Keratinocyte (primary cell): ENCODE data around the gene PPP1R12A. TPM values are rescaled to one million over a fixed set of nuclear protein-coding genes. Genes with fewer than 3 reads are reported as not detected.
"Not testable (repeated sequence)": the region's sequence is repeated elsewhere in the genome, so short reads cannot be mapped to it uniquely, and the experiment has no call there.

ENCODE experiments used
- DNase-seq: peaks from one replicate; pipeline ENCODE4 v3.0.0-alpha.2; 2011; ENCODE audit warnings: low read depth, missing footprints, low spot score
- FAIRE-seq: peaks from 2 replicates; lab custom pipeline; 2011; peaks lifted over from hg19 to GRCh38; lab: Jason Lieb, UNC
- H2AFZ ChIP-seq: 2 replicates; pipeline ENCODE4 v1.6.0; 2012; ENCODE audit warnings: low read length, control low read depth, inconsistent platforms; ENCODE audit not compliant: control insufficient read depth
- H3K27ac ChIP-seq: 2 replicates; pipeline ENCODE4 v1.5.1; 2011; ENCODE audit warnings: low read length; ENCODE audit not compliant: control insufficient read depth, insufficient read depth
- H3K27me3 ChIP-seq: 3 replicates; pipeline ENCODE4 v1.6.0; 2011; ENCODE audit warnings: low read length; ENCODE audit not compliant: control insufficient read depth, insufficient read depth; ENCODE audit errors: extremely low read depth
- H3K36me3 ChIP-seq, 2 experiments: 2 replicates in 1 of 2; 3 replicates in 1 of 2; pipeline ENCODE4 v1.5.1; 2011; ENCODE audit warnings: low read length in 2 of 2, mild to moderate bottlenecking in 1 of 2; ENCODE audit not compliant: control insufficient read depth in 2 of 2, insufficient read depth in 2 of 2; ENCODE audit errors: extremely low read depth in 1 of 2
- H3K4me1 ChIP-seq: 3 replicates; pipeline ENCODE4 v1.5.1; 2011; ENCODE audit warnings: low read length; ENCODE audit not compliant: control insufficient read depth, insufficient read depth; ENCODE audit errors: extremely low read depth
- H3K4me2 ChIP-seq: 3 replicates; pipeline ENCODE4 v1.6.0; 2011; ENCODE audit warnings: low read depth, low read length; ENCODE audit not compliant: control insufficient read depth, insufficient read depth; ENCODE audit errors: extremely low read depth
- H3K4me3 ChIP-seq, 3 experiments: fragments of 200-600 bp in 1 of 3; sonication (generic) in 1 of 3; 2 replicates in 2 of 3; 3 replicates in 1 of 3; pipeline ENCODE4 v1.5.1; 2011 to 2016; ENCODE audit warnings: low read length in 3 of 3, mild to moderate bottlenecking in 3 of 3, control low read depth in 2 of 3, inconsistent platforms in 1 of 3, low read depth in 1 of 3, mixed read lengths in 1 of 3, mixed run types in 1 of 3, moderate library complexity in 1 of 3; ENCODE audit not compliant: control insufficient read depth in 2 of 3, insufficient read depth in 2 of 3; ENCODE audit errors: extremely low read depth in 1 of 3
- H3K79me2 ChIP-seq: 2 replicates; pipeline ENCODE4 v1.6.0; 2012; ENCODE audit warnings: low read length; ENCODE audit not compliant: control insufficient read depth, insufficient read depth
- H3K9ac ChIP-seq: 3 replicates; pipeline ENCODE4 v1.6.0; 2011; ENCODE audit warnings: low read length; ENCODE audit not compliant: control insufficient read depth, insufficient read depth; ENCODE audit errors: extremely low read depth
- H3K9me1 ChIP-seq: 3 replicates; pipeline ENCODE4 v1.6.0; 2011; ENCODE audit warnings: low read length; ENCODE audit not compliant: control insufficient read depth, insufficient read depth; ENCODE audit errors: extremely low read depth
- H3K9me3 ChIP-seq: 2 replicates; pipeline ENCODE4 v1.5.1; 2012; ENCODE audit warnings: low read depth, low read length; ENCODE audit not compliant: control insufficient read depth
- H4K20me1 ChIP-seq: 3 replicates; pipeline ENCODE4 v1.6.0; 2011; ENCODE audit warnings: low read length; ENCODE audit not compliant: control insufficient read depth, insufficient read depth; ENCODE audit errors: extremely low read depth
- EZH2 ChIP-seq: IDR thresholded peaks from one replicate; pipeline ENCODE4 v1.6.1; 2012; ENCODE audit warnings: inconsistent platforms, mild to moderate bottlenecking, low read length, moderate library complexity
- dilution Hi-C: fragments of 300-500 bp; cut with MboI; formaldehyde crosslinking; loops from one replicate; pipeline ENCODE4 v1.7.0; 2020; ENCODE audit warnings: low sequenced_read_pairs; ENCODE audit not compliant: extremely low pct_ligation_motif_present
- polyA plus RNA-seq, 5 experiments: library from polyadenylated mRNA; depleted of rRNA in 3 of 5; stranded (reverse) in 3 of 5; stranded (forward) in 1 of 5; unstranded in 1 of 5; fragments of >200 nt; gene quantifications; 1 replicate in 1 of 5; 2 replicates in 3 of 5; 3 replicates in 1 of 5; pipeline versions ENCODE4 v1.2.1 to v1.2.3, GENCODE V29; 2011 to 2012; ENCODE audit warnings: missing spikeins in 2 of 5, low read depth in 1 of 5, low replicate concordance in 1 of 5
- TF ChIP-seq, protein P1 (sequence below), 3 experiments: IDR thresholded peaks in 1 of 3; conservative IDR thresholded peaks in 1 of 3; optimal IDR thresholded peaks in 1 of 3; 2 replicates in 2 of 3; 3 replicates in 1 of 3; pipeline versions ENCODE3 to v1.5.1; 2011; ENCODE audit warnings: low read length in 3 of 3, mild to moderate bottlenecking in 3 of 3, moderate library complexity in 2 of 3, control low read depth in 1 of 3, inconsistent platforms in 1 of 3; ENCODE audit not compliant: insufficient read depth in 2 of 3; ENCODE audit errors: extremely low read depth in 1 of 3

Gene PPP1R12A
- polyA plus RNA-seq, 1 donor (not counting 4 experiments of a cell fraction or from before 2014, with no cell fraction given) = 45.2 TPM

DNA sequence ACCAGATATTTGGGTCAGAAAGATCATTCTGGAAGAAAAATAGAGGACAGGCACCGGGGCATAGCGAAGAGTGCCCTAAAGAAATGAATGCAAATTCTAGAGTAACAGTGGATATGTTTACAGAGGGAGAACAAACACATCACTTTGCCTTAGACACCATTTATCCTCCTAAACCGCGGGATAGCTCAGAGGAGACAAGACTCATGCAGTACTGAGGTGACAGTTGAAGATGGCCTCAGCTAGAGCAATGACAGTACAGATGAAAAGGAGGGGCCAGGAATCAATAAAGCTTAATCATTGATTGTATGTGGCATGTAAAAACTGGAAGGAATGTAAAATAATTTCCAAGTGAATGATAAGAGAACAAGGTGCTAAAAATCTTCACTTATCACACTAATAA lies 10.5 kb upstream of the PPP1R12A start:
- FAIRE-seq (no peak), DNase-seq (no peak)
- no peaks in the 10 kb centered on the region for H3K9me3 ChIP-seq
- H3K9me1 ChIP-seq = no peaks in the 10 kb centered on the region
- H4K20me1 ChIP-seq = no peaks in the 10 kb centered on the region
- H3K79me2 ChIP-seq = no peaks in the 10 kb centered on the region
- H3K4me3 ChIP-seq = no peak overlapping the region
- H3K4me1 ChIP-seq = no peaks in the 10 kb centered on the region
- H3K27me3 ChIP-seq = no peaks in the 10 kb centered on the region
- TF ChIP-seq EZH2 = no peak
- TF ChIP-seq, protein P1, sequence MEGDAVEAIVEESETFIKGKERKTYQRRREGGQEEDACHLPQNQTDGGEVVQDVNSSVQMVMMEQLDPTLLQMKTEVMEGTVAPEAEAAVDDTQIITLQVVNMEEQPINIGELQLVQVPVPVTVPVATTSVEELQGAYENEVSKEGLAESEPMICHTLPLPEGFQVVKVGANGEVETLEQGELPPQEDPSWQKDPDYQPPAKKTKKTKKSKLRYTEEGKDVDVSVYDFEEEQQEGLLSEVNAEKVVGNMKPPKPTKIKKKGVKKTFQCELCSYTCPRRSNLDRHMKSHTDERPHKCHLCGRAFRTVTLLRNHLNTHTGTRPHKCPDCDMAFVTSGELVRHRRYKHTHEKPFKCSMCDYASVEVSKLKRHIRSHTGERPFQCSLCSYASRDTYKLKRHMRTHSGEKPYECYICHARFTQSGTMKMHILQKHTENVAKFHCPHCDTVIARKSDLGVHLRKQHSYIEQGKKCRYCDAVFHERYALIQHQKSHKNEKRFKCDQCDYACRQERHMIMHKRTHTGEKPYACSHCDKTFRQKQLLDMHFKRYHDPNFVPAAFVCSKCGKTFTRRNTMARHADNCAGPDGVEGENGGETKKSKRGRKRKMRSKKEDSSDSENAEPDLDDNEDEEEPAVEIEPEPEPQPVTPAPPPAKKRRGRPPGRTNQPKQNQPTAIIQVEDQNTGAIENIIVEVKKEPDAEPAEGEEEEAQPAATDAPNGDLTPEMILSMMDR (optimal IDR thresholded peaks at IDR 0.05 in 1 of 3, IDR thresholded peaks at IDR 0.05 in 1 of 3, conservative IDR thresholded peaks at IDR 0.05 in 1 of 3; ENCODE audit: extremely low read depth in 1 of 3, insufficient read depth in 2 of 3, low read length in 3 of 3) = no peak
- dilution Hi-C loops = no loop called here
- no peak overlapping the region for H3K4me2 ChIP-seq
- H3K9ac ChIP-seq = no peak overlapping the region
- H2AFZ ChIP-seq = no peak overlapping the region
- H3K36me3 ChIP-seq = no peaks in the 10 kb centered on the region
- no peak overlapping the region for H3K27ac ChIP-seq

DNA sequence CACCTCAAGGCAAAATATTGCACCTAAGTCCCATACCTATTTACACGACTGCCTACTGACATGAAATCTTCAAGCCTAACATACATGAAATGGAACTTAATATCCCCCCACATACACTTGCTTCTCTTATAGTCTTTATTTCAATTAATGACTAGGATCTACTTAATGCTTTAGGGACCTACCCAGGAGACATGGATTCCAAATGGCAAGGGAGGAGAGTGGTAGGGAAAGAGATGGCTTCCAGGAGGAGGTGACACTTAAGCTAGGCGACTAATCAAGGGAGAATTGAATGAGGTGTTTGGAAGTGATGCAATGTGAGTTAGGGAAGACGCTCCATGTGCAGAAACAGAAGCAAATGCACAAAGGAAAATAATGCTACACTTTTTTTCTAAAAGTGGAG lies 9.7 kb upstream of the PPP1R12A start:
- Histone ChIP-seq H3K27me3 (no peaks in the 10 kb centered on the region), H3K4me1 (no peaks in the 10 kb centered on the region), H3K4me2 (no peak overlapping the region), H3K9me3 (no peaks in the 10 kb centered on the region), H3K9ac (no peak overlapping the region), H2AFZ (no peak overlapping the region), H3K79me2 (no peaks in the 10 kb centered on the region), H3K27ac (no peak overlapping the region), H4K20me1 (no peaks in the 10 kb centered on the region), H3K4me3 (no peak overlapping the region), H3K9me1 (no peaks in the 10 kb centered on the region), H3K36me3 (no peaks in the 10 kb centered on the region)
- dilution Hi-C loops = no loop called here
- FAIRE-seq = no peak
- no peak for DNase-seq
- TF ChIP-seq, protein P1 (optimal IDR thresholded peaks at IDR 0.05 in 1 of 3, IDR thresholded peaks at IDR 0.05 in 1 of 3, conservative IDR thresholded peaks at IDR 0.05 in 1 of 3; ENCODE audit: extremely low read depth in 1 of 3, insufficient read depth in 2 of 3, low read length in 3 of 3) = no peak
- TF ChIP-seq EZH2 = no peak

DNA sequence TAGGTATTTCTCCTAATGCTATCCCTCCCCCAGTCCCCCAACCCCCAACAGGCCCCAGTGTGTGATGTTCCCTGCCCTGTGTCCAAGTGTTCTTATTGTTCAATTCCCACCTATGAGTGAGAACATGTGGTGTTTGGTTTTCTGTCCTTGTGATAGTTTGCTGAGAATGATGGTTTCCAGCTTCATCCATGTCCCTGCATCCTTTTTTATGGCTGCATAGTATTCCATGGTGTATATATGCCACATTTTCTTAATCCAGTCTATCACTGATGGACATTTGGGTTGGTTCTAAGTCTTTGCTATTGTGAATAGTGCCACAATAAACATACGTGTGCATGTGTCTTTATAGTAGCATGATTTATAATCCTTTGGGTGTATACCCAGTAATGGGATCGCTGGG lies 7.9 kb upstream of the PPP1R12A start:
- H3K79me2 ChIP-seq, H3K9ac ChIP-seq, H3K27ac ChIP-seq, H3K9me1 ChIP-seq, H3K4me2 ChIP-seq, H4K20me1 ChIP-seq, dilution Hi-C loops, H2AFZ ChIP-seq, H3K36me3 ChIP-seq, H3K4me1 ChIP-seq, H3K4me3 ChIP-seq, H3K27me3 ChIP-seq, H3K9me3 ChIP-seq, FAIRE-seq, DNase-seq: not testable (repeated sequence)
